GM10248 (cell line): Measurements from ENCODE around the gene EHD3.

Experiments used
- CTCF ChIA-PET: fragments of 300-600 bp; sonication (Branson Sonifier 250); formaldehyde crosslinking; extraction: SDS; loops from one replicate; lab custom pipeline; 2021; ENCODE audit warnings: antibody characterized with exemption; lab: Yijun Ruan, JAX
- POLR2A ChIA-PET: fragments of 350-650 bp; sonication (Branson Sonifier 250); formaldehyde crosslinking; extraction: SDS; loops from one replicate; lab custom pipeline; 2020; ENCODE audit warnings: antibody characterized with exemption; lab: Yijun Ruan, JAX
- DNase-seq: peaks from one replicate; pipeline ENCODE4 v3.0.0; 2012; ENCODE audit errors: extremely low spot score
- CTCF ChIP-seq: IDR thresholded peaks from 2 replicates; pipeline ENCODE4 v1.5.1; 2012; ENCODE audit warnings: mild to moderate bottlenecking, low read depth; ENCODE audit errors: extremely low read depth, missing control alignments, control extremely low read depth

Gene EHD3

GRCh38 chr2:31214444-31214915, 19.5 kb upstream of the EHD3 start:
- no peak for DNase-seq
- ChIA-PET CTCF (interaction anchor here (2.3 kb wide), 1 partner anchor 10 kb away, joined by 6 read pairs; no protein-coding TSS in a partner anchor), POLR2A (no interaction called here)
- TF ChIP-seq CTCF: no peak

GRCh38 chr2:31216734-31217133, 17.2 kb upstream of the EHD3 start:
- ChIA-PET CTCF (interaction anchor here (0.7 kb wide), 1 partner anchor 9 kb away, joined by 5 read pairs; no protein-coding TSS in a partner anchor), POLR2A (no interaction called here)
- TF ChIP-seq CTCF: no peak
- no peak for DNase-seq

- no peak for TF ChIP-seq CTCF
- no peak for DNase-seq
- CTCF ChIA-PET: interaction anchor here (0.7 kb wide), 1 partner anchor 10 kb away, joined by 5 read pairs; no protein-coding TSS in a partner anchor
- POLR2A ChIA-PET: no interaction called here
Measured at GRCh38 chr2:31217465-31218200, 16.3 kb upstream of the EHD3 start, which contains the start of gene CAPN14. Gene CAPN14, minus strand, starts transcription at chr2:31217515. Its CDS starts 12,068 bp downstream, at chr2:31205447.

GRCh38 chr2:31219131-31219969, 14.6 kb upstream of the EHD3 start:
- TF ChIP-seq CTCF: no peak
- ChIA-PET POLR2A (no interaction called here), CTCF (interaction anchor here (0.9 to 2.3 kb wide), 2 partner anchors 10 to 14 kb away, joined by 3 to 8 read pairs; no protein-coding TSS in a partner anchor)
- DNase-seq: peak; percentile 66

- no peak for TF ChIP-seq CTCF
- CTCF ChIA-PET: interaction anchor here (2.3 kb wide), 1 partner anchor 8 kb away, joined by 8 read pairs; no protein-coding TSS in a partner anchor
- no peak for DNase-seq
- POLR2A ChIA-PET: interaction anchor here (0.6 kb wide), 1 partner anchor 845 kb away, joined by 4 read pairs; no protein-coding TSS in a partner anchor
Measured at GRCh38 chr2:31221544-31221943, 12.4 kb upstream of the EHD3 start.

- TF ChIP-seq CTCF: no peak
- no peak for DNase-seq
- ChIA-PET POLR2A (interaction anchor here (0.6 kb wide), 1 partner anchor 845 kb away, joined by 4 read pairs; no protein-coding TSS in a partner anchor), CTCF (no interaction called here)
Measured at GRCh38 chr2:31222071-31222470, 11.9 kb upstream of the EHD3 start.
